Activated T-helper 9 cell treated with anti-CD3 and anti-CD28 coated beads, Interleukin-2, amount 50 U/mL, for 16 hours (primary cell): ENCODE data around the gene INTS11.
"Not testable (repeated sequence)": the region's sequence is repeated elsewhere in the genome, so short reads cannot be mapped to it uniquely, and the experiment has no call there.

Experiments
- DNase-seq: peaks from one replicate; pipeline ENCODE4 v3.0.0-alpha.2; 2020; ENCODE audit warnings: low read depth

INTS11 gene

GRCh38 chr1:1324524-1325287 lies at the start of gene INTS11, which contains the start of gene CPTP:
Gene INTS11, minus strand, starts transcription at chr1:1324660. Its CDS starts 52 bp downstream, at chr1:1324608.
Gene CPTP, plus strand, starts transcription at chr1:1324802. Its CDS starts 2,109 bp downstream, at chr1:1326911.
- DNase-seq: peak; percentile 95

- DNase-seq: no peak
Observed at GRCh38 chr1:1373815-1374588, 49.5 kb upstream of the INTS11 start.

- no peak for DNase-seq
Observed at GRCh38 chr1:1373051-1373814, 48.8 kb upstream of the INTS11 start.

GRCh38 chr1:1371746-1372711 lies 47.6 kb upstream of the INTS11 start:
- peak; percentile 76 for DNase-seq

- DNase-seq: peak; percentile 38
Observed at GRCh38 chr1:1371364-1371745, 46.9 kb upstream of the INTS11 start.

GRCh38 chr1:1370771-1371300 lies 46.4 kb upstream of the INTS11 start:
- DNase-seq: no peak

GRCh38 chr1:1370094-1370493 lies 45.6 kb upstream of the INTS11 start:
- DNase-seq: not testable (repeated sequence)

GRCh38 chr1:1367315-1367714 lies 42.9 kb upstream of the INTS11 start:
- DNase-seq: no peak

- no peak for DNase-seq
Observed at GRCh38 chr1:1366699-1367066, 42.2 kb upstream of the INTS11 start.

- DNase-seq: no peak
Observed at GRCh38 chr1:1365875-1366698, 41.6 kb upstream of the INTS11 start.

- no peak for DNase-seq
Observed at GRCh38 chr1:1364266-1364665, 39.8 kb upstream of the INTS11 start.

- no peak for DNase-seq
Observed at GRCh38 chr1:1361982-1362423, 37.5 kb upstream of the INTS11 start.

- no peak for DNase-seq
Observed at GRCh38 chr1:1361233-1361981, 36.9 kb upstream of the INTS11 start.

GRCh38 chr1:1360506-1361169 lies 36.2 kb upstream of the INTS11 start:
- DNase-seq: no peak

- DNase-seq: no peak
Observed at GRCh38 chr1:1359664-1360468, 35.4 kb upstream of the INTS11 start.

- no peak for DNase-seq
Observed at GRCh38 chr1:1359308-1359663, 34.8 kb upstream of the INTS11 start.

GRCh38 chr1:1358433-1359271 lies 34.2 kb upstream of the INTS11 start, which contains the start of gene MXRA8:
Gene MXRA8, minus strand, starts transcription at chr1:1358555. Its CDS starts 51 bp downstream, at chr1:1358504.
- no peak for DNase-seq
